Transverse colon (tissue), 4 donors: ENCODE data around the gene STMN1. TPM values are rescaled to one million over a fixed set of nuclear protein-coding genes. Genes with fewer than 3 reads are reported as not detected.

ENCODE experiments used
- DNase-seq: peaks from one replicate; pipeline ENCODE4 v3.0.0-alpha.2; 2019
- H3K27ac ChIP-seq, 4 donors: fragments of 200-600 bp; sonication (generic); 2 replicates each; pipeline ENCODE4 v1.5.1; 2016 to 2018; ENCODE audit warnings: inconsistent platforms in 4 of 4
- H3K27me3 ChIP-seq: fragments of 200-600 bp; sonication (generic); 2 replicates; pipeline ENCODE4 v1.5.1; 2017; ENCODE audit warnings: inconsistent platforms
- H3K36me3 ChIP-seq, 4 donors: fragments of 200-600 bp; sonication (generic); 2 replicates each; pipeline ENCODE4 v1.5.1; 2017 to 2019; ENCODE audit warnings: inconsistent platforms in 4 of 4
- H3K4me1 ChIP-seq, 4 donors: fragments of 200-600 bp; sonication (generic); 2 replicates each; pipeline ENCODE4 v1.5.1; 2017 to 2020; ENCODE audit warnings: inconsistent platforms in 4 of 4
- H3K4me3 ChIP-seq, 4 donors: fragments of 200-600 bp; sonication (generic); 1 replicate in 1 of 4; 2 replicates in 3 of 4; pipeline versions ENCODE4 v1.5.1 to v1.6.1; 2017 to 2019; ENCODE audit warnings: inconsistent platforms in 4 of 4
- H3K9me3 ChIP-seq, 2 donors: fragments of 200-600 bp; sonication (generic); 2 replicates each; pipeline ENCODE4 v1.5.1; 2017 to 2019; ENCODE audit warnings: inconsistent platforms in 2 of 2
- EP300 ChIP-seq: sonication (generic); formaldehyde crosslinking; IDR thresholded peaks from one replicate; pipeline ENCODE4 v1.6.1; 2017; ENCODE audit warnings: antibody characterized with exemption, low read depth
- POLR2A ChIP-seq: fragments of 450-650 bp; IDR thresholded peaks from one replicate; pipeline ENCODE4 v1.6.1; 2016; ENCODE audit warnings: antibody characterized with exemption, mild to moderate bottlenecking, moderate library complexity
- POLR2AphosphoS5 ChIP-seq, 3 donors: sonication (generic); formaldehyde crosslinking; IDR thresholded peaks; one replicate each; pipeline ENCODE4 v1.6.1; 2016; ENCODE audit warnings: antibody characterized with exemption in 3 of 3
- WGBS, 2 donors: methylation state at CpG; one replicate each; pipeline ENCODE4 v1.1.5; 2018; ENCODE audit warnings: low coverage in 1 of 2; 5-methylcytosine and 5-hydroxymethylcytosine counted together
- in situ Hi-C, 4 donors: fragments of 200-750 bp; cut with MboI; loops; one replicate each; pipeline versions ENCODE4 v1.15.0 to v1.15.1; 2017; ENCODE audit warnings: low sequenced_read_pairs in 3 of 4, low pct_ligation_motif_present in 1 of 4, low pct_unique_long_range_greater_than_20kb in 1 of 4
- intact Hi-C: fragments of 100-400 bp; cut with DNase I; formaldehyde crosslinking; loops from one replicate; pipeline ENCODE4 v1.15.1; 2023; ENCODE audit warnings: low total_unique reads
- total RNA-seq, 4 donors: library from RNA; depleted of rRNA; stranded (reverse); fragments of >200 nt; gene quantifications; one replicate each; pipeline ENCODE4 v1.1.0, GENCODE V29; 2016
- TF ChIP-seq, protein P1 (sequence below), 5 experiments: fragments of 200-600 bp in 3 of 5; fragments of 450-650 bp in 2 of 5; sonication (generic) in 3 of 5; IDR thresholded peaks; 1 replicate in 2 of 5; 2 replicates in 3 of 5; pipeline ENCODE4 v1.5.1; 2016 to 2017; ENCODE audit warnings: antibody characterized with exemption in 5 of 5, inconsistent platforms in 3 of 5, mild to moderate bottlenecking in 2 of 5, moderate library complexity in 1 of 5

The STMN1 gene
- total RNA-seq, 4 donors from 2014 or later, result 6.4 to 24.3 (median 16.5) TPM

DNA sequence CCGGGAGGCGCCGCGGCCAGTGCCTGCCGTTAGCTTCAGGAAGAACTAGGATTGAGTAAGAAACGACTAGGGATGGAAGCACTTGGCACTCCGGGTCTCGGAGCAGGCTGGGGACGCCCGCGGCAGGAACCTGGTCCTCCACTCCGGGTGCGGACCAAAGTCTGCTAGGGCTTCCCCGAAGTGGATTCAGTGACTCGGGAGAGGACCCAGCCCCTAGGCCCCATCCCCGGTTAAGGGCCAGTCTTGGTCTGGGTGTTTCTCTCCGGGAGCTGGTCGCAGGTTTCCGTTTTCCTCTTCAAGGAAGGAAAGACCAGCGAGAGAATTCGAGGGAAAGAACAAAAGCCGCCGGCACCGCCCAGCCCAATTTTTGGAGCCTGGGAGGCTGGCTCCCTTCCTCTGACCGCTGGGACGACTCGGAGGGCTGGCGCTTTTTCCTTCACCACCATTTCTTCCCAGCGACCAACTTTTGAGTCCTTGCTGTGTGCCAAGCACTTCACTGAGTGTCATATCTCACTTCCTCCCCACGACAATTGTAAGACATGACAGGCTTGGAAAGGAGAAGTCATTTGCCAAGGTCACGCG is 16.8 kb upstream of the STMN1 start:
- TF ChIP-seq, protein P1, sequence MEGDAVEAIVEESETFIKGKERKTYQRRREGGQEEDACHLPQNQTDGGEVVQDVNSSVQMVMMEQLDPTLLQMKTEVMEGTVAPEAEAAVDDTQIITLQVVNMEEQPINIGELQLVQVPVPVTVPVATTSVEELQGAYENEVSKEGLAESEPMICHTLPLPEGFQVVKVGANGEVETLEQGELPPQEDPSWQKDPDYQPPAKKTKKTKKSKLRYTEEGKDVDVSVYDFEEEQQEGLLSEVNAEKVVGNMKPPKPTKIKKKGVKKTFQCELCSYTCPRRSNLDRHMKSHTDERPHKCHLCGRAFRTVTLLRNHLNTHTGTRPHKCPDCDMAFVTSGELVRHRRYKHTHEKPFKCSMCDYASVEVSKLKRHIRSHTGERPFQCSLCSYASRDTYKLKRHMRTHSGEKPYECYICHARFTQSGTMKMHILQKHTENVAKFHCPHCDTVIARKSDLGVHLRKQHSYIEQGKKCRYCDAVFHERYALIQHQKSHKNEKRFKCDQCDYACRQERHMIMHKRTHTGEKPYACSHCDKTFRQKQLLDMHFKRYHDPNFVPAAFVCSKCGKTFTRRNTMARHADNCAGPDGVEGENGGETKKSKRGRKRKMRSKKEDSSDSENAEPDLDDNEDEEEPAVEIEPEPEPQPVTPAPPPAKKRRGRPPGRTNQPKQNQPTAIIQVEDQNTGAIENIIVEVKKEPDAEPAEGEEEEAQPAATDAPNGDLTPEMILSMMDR (IDR thresholded peaks at IDR 0.05), result no peak
- peak in 1 of 3 donors; percentile 24 for TF ChIP-seq POLR2AphosphoS5 (IDR thresholded peaks at IDR 0.05)
- 9 to 17% methylated on average over 17 to 24 of the region's 32 CpGs for WGBS, 2 donors
- H3K27me3 ChIP-seq, result peaks cover 21% of the 10 kb centered on the region
- intact Hi-C loops (no loop called here), in situ Hi-C loops (no loop called here)
- DNase-seq, result peak; percentile 20
- no peaks in the 10 kb centered on the region for H3K9me3 ChIP-seq
- no peaks in the 10 kb centered on the region for H3K36me3 ChIP-seq
- H3K27ac ChIP-seq, result peak overlapping the region; percentile 59 to 78 (median 66)
- H3K4me1 ChIP-seq, result peaks cover 0 to 31% (median 17%) of the 10 kb centered on the region in 4 donors
- H3K4me3 ChIP-seq, result peak overlapping the region; percentile 16 to 51 (median 40)

GRCh38 chr1:25922056-25922970 is 16.1 kb upstream of the STMN1 start:
- 34 to 58% methylated on average over 4 to 15 of the region's 49 CpGs for WGBS, 2 donors
- Histone ChIP-seq H3K4me3 (peak overlapping the region; percentile 16 to 51 (median 40)), H3K27me3 (peaks cover 21% of the 10 kb centered on the region), H3K4me1 (peaks cover 0 to 35% (median 17%) of the 10 kb centered on the region in 4 donors), H3K36me3 (no peaks in the 10 kb centered on the region), H3K9me3 (no peaks in the 10 kb centered on the region), H3K27ac (peak overlapping the region; percentile 59 to 78 (median 66))
- TF ChIP-seq POLR2A, result no peak
- TF ChIP-seq, protein P1 (IDR thresholded peaks at IDR 0.05), result no peak
- no peak for TF ChIP-seq EP300
- TF ChIP-seq POLR2AphosphoS5 (IDR thresholded peaks at IDR 0.05), result no peak
- in situ Hi-C loops, result no loop called here
- peak; percentile 36 for DNase-seq
- intact Hi-C loops, result no loop called here

GRCh38 chr1:25918615-25919014 is 12.4 kb upstream of the STMN1 start:
- no peaks in the 10 kb centered on the region for H3K9me3 ChIP-seq
- in situ Hi-C loops, result no loop called here
- TF ChIP-seq, protein P1 (IDR thresholded peaks at IDR 0.05), result no peak
- TF ChIP-seq POLR2A (no peak), POLR2AphosphoS5 (IDR thresholded peaks at IDR 0.05) (no peak), EP300 (no peak)
- H3K4me3 ChIP-seq, result no peak overlapping the region
- no peak overlapping the region for H3K27ac ChIP-seq
- H3K27me3 ChIP-seq, result peaks cover 17% of the 10 kb centered on the region
- intact Hi-C loops, result loop anchor here (5.0 kb wide), 1 partner anchor 74 kb away; no protein-coding TSS in a partner anchor
- peaks cover 0 to 22% (median 13%) of the 10 kb centered on the region in 4 donors for H3K4me1 ChIP-seq
- no peaks in the 10 kb centered on the region for H3K36me3 ChIP-seq
- DNase-seq, result no peak
- 92% methylated on average over 11 of the region's 11 CpGs; no CpG with 5 or more reads in 1 of the 2 donors for WGBS, 2 donors

DNA sequence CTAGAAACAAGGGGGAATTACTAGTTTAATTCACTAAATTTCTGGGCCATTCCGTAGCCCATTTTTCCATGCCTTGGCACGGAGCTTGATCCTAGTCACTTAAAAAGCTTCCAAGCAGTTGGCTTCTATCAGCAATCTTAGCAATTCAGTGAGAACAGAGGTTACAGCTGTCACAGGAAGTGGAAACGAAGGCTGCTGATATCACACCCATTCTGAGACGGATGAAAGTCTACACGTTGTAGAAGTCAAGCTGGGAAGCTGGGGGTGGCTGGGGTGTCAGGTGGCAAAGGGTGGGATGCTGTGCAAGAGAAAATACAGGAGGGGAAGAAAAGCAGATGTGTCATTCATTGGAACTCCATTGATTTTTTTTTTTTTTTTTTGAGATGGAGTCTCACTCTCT is 11.8 kb upstream of the STMN1 start:
- Histone ChIP-seq H3K36me3 (no peaks in the 10 kb centered on the region), H3K27me3 (peaks cover 12% of the 10 kb centered on the region), H3K4me3 (no peak overlapping the region), H3K27ac (no peak overlapping the region), H3K9me3 (no peaks in the 10 kb centered on the region), H3K4me1 (peaks cover 0 to 16% (median 9%) of the 10 kb centered on the region in 4 donors)
- WGBS, 2 donors, result 19 to 33% methylated on average over 3 to 5 of the region's 5 CpGs
- no peak for DNase-seq
- no peak for TF ChIP-seq EP300
- no peak for TF ChIP-seq POLR2AphosphoS5 (IDR thresholded peaks at IDR 0.05)
- TF ChIP-seq, protein P1 (IDR thresholded peaks at IDR 0.05), result no peak
- no peak for TF ChIP-seq POLR2A
- in situ Hi-C loops, result no loop called here
- intact Hi-C loops, result loop anchor here (5.0 kb wide), 1 partner anchor 74 kb away; no protein-coding TSS in a partner anchor
